Endothelial cell of umbilical vein (primary cell): ENCODE measurements around the gene CYP27A1. TPM values are rescaled to one million over a fixed set of nuclear protein-coding genes. Genes with fewer than 3 reads are reported as not detected.

Source experiments
- BruUV-seq: library from RNA; stranded (reverse); fragments of 400-500 nt; replicated peaks from 2 replicates; lab custom pipeline; 2021; lab: Mats Ljungman, UMichigan
- CTCF ChIA-PET: fragments of 300-600, 350-600 bp; sonication (Branson Sonifier 250); formaldehyde crosslinking; loops from one replicate; lab custom pipeline; 2021; ENCODE audit warnings: antibody characterized with exemption, inconsistent platforms; lab: Charles Lee
- POLR2A ChIA-PET: fragments of 300-600, 350-600 bp; sonication (Branson Sonifier 250); formaldehyde crosslinking; loops from one replicate; lab custom pipeline; 2021; ENCODE audit warnings: antibody characterized with exemption, inconsistent platforms; lab: Charles Lee
- DNase-seq: peaks from one replicate; pipeline ENCODE4 v3.0.0-alpha.2; 2011; ENCODE audit warnings: low read depth, low spot score
- FAIRE-seq: peaks from 2 replicates; lab custom pipeline; 2011; peaks lifted over from hg19 to GRCh38; lab: Jason Lieb, UNC
- H2AFZ ChIP-seq: 2 replicates; pipeline ENCODE4 v1.6.0; 2012; ENCODE audit warnings: low read depth, low read length, control low read depth, inconsistent platforms
- H3K27ac ChIP-seq: 2 replicates; pipeline ENCODE4 v1.5.1; 2011; ENCODE audit warnings: low read depth, mild to moderate bottlenecking, control low read depth, low read length, moderate library complexity; ENCODE audit not compliant: insufficient read depth
- H3K27me3 ChIP-seq, 2 experiments: 2 replicates each; pipeline versions ENCODE4 v1.6.0 to v1.6.1; 2011; ENCODE audit warnings: low read length in 2 of 2, mixed read lengths in 1 of 2; ENCODE audit not compliant: control insufficient read depth in 2 of 2, insufficient read depth in 2 of 2
- H3K36me3 ChIP-seq, 2 experiments: 2 replicates in 1 of 2; 3 replicates in 1 of 2; pipeline ENCODE4 v1.5.1; 2011; ENCODE audit warnings: low read length in 2 of 2, mild to moderate bottlenecking in 1 of 2, moderate library complexity in 1 of 2; ENCODE audit not compliant: control insufficient read depth in 2 of 2, insufficient read depth in 2 of 2; ENCODE audit errors: extremely low read depth in 1 of 2
- H3K4me1 ChIP-seq: 3 replicates; pipeline ENCODE4 v1.5.1; 2011; ENCODE audit warnings: mild to moderate bottlenecking, low read length; ENCODE audit not compliant: control insufficient read depth, insufficient read depth; ENCODE audit errors: extremely low read depth
- H3K4me2 ChIP-seq: 2 replicates; pipeline ENCODE4 v1.6.1; 2011; ENCODE audit warnings: low read length, control low read depth, mixed read lengths; ENCODE audit not compliant: insufficient read depth
- H3K4me3 ChIP-seq, 3 experiments: fragments of 200-600 bp in 1 of 3; sonication (generic), shearing (Covaris generic) in 1 of 3; replicated peaks in 1 of 3; 2 replicates each; pipeline ENCODE4 v1.5.1; 2011 to 2016; ENCODE audit warnings: control low read depth in 3 of 3, low read length in 3 of 3, mild to moderate bottlenecking in 2 of 3, inconsistent platforms in 1 of 3, low read depth in 1 of 3, moderate library complexity in 1 of 3; ENCODE audit not compliant: insufficient read depth in 1 of 3
- H3K79me2 ChIP-seq: 2 replicates; pipeline ENCODE4 v1.6.0; 2012; ENCODE audit warnings: low read length, inconsistent platforms; ENCODE audit not compliant: control insufficient read depth, insufficient read depth
- H3K9ac ChIP-seq: replicated peaks from 2 replicates; pipeline ENCODE3; 2011; ENCODE audit warnings: low read length, control low read depth; ENCODE audit not compliant: insufficient read depth; ENCODE audit errors: extremely low read depth
- H3K9me1 ChIP-seq: replicated peaks from 3 replicates; pipeline ENCODE4 v1.6.0; 2011; ENCODE audit warnings: mild to moderate bottlenecking, low read length; ENCODE audit not compliant: control insufficient read depth, insufficient read depth; ENCODE audit errors: extremely low read depth
- H3K9me3 ChIP-seq: replicated peaks from 2 replicates; pipeline ENCODE4 v1.5.1; 2012; ENCODE audit warnings: low read length, inconsistent platforms; ENCODE audit not compliant: control insufficient read depth, insufficient read depth
- H4K20me1 ChIP-seq: replicated peaks from 2 replicates; pipeline ENCODE3; 2011; ENCODE audit warnings: mild to moderate bottlenecking, low read length; ENCODE audit not compliant: control insufficient read depth, insufficient read depth; ENCODE audit errors: extremely low read depth
- EZH2 ChIP-seq: IDR thresholded peaks from 2 replicates; pipeline ENCODE4 v1.6.1; 2012; ENCODE audit warnings: borderline replicate concordance, low read depth, mild to moderate bottlenecking, moderate library complexity, low read length, inconsistent platforms; ENCODE audit not compliant: severe bottlenecking
- GATA2 ChIP-seq: IDR thresholded peaks from 2 replicates; pipeline ENCODE4 v1.7.0; 2011; ENCODE audit warnings: low read depth, mild to moderate bottlenecking, moderate library complexity, mixed read lengths, low read length; ENCODE audit not compliant: insufficient read length, insufficient read depth
- JUN ChIP-seq: IDR thresholded peaks from 2 replicates; pipeline ENCODE4 v1.6.1; 2011; ENCODE audit warnings: borderline replicate concordance, low read depth; ENCODE audit not compliant: insufficient read length, insufficient read depth
- dilution Hi-C: fragments of 300-500 bp; cut with MboI; formaldehyde crosslinking; loops from one replicate; pipeline ENCODE4 v1.15.0; 2019; ENCODE audit warnings: low sequenced_read_pairs; ENCODE audit not compliant: extremely low pct_ligation_motif_present
- intact Hi-C: fragments of 100-400 bp; cut with micrococcal nuclease; formaldehyde crosslinking; loops from one replicate; pipeline ENCODE4 v1.10.0; 2022
- polyA plus RNA-seq, 4 experiments: library from polyadenylated mRNA; depleted of rRNA in 3 of 4; stranded (reverse) in 3 of 4; unstranded in 1 of 4; fragments of >200 nt; gene quantifications; 2 replicates each; pipeline versions ENCODE4 v1.2.1 to v1.2.3, GENCODE V29; 2011 to 2012; ENCODE audit warnings: missing spikeins in 1 of 4
- total RNA-seq: library from RNA; stranded (reverse); gene quantifications from 2 replicates; pipeline ENCODE4 v1.2.3, GENCODE V29; 2021

CYP27A1 gene
- total and polyA plus RNA-seq, 2 donors (not counting 3 experiments of a cell fraction or from before 2014, with no cell fraction given) = 15.1 to 34.9 TPM

GRCh38 chr2:218854860-218855259 lies 72.9 kb downstream of the CYP27A1 start:
- no peaks in the 10 kb centered on the region for H3K36me3 ChIP-seq
- no peak overlapping the region for H3K4me2 ChIP-seq
- no peak overlapping the region for H3K27ac ChIP-seq
- H3K9ac ChIP-seq = no peak overlapping the region
- no peak overlapping the region for H3K4me3 ChIP-seq
- POLR2A ChIA-PET = no interaction called here
- no peaks in the 10 kb centered on the region for H3K9me1 ChIP-seq
- no peak for TF ChIP-seq JUN
- CTCF ChIA-PET = interaction anchor here (1.2 to 1.5 kb wide), 4 partner anchors 37 to 125 kb away, joined by 3 to 5 read pairs (median 4); no protein-coding TSS in a partner anchor
- peaks cover 61% of the 10 kb centered on the region in 2 experiments for H3K27me3 ChIP-seq
- no peaks in the 10 kb centered on the region for H3K9me3 ChIP-seq
- no peaks in the 10 kb centered on the region for H3K4me1 ChIP-seq
- no peak for DNase-seq
- FAIRE-seq = no peak
- dilution Hi-C loops = no loop called here
- no peaks in the 10 kb centered on the region for H4K20me1 ChIP-seq
- no peak overlapping the region for H2AFZ ChIP-seq
- no TSS peak for BruUV-seq
- intact Hi-C loops = loop anchor here (5.0 kb wide), 2 partner anchors 127 to 302 kb away; no protein-coding TSS in a partner anchor
- no peaks in the 10 kb centered on the region for H3K79me2 ChIP-seq

DNA sequence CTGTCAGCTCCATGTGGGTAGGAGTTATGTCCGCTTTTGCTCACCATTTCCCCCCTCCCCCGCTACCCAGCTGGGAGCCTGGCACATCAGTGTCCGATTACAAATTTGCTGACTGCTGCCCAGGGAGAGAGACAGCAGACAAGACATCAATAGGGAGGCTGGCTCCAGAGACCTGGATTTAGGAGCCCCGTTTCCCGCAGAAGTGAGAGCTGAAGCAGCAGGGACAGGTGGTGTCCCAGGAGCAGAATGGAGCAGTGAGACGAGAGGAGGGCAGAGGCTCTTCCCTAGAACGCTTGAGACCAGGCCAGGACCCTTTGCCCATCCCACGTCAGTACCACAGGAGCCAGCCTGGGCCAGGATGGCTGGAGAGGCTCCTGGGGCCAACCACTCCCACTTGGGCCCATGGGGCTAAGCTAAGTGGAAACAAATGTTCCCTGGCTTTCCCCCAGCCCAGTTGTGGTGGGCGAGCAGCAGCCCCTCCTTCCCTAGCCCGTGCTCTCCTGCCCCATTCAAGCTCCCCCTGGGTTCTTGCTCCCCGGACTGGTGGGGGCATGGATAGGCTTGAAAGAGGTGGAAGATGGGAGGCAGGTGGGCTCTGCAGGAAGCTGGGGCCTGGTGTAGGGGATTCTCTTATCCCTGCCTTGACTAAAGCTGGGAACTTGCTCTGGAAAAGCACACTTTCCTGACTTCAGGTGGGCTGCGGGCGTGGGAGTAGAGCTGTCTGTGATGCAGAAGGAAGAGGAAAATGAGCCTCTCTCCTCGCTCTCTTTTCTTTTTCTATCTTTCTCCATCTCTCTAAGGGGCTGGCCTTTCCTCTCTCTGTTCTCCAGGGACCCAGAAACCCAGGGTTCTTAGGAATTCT lies 73.6 kb downstream of the CYP27A1 start:
- Histone ChIP-seq H4K20me1 (no peaks in the 10 kb centered on the region), H3K4me1 (no peaks in the 10 kb centered on the region), H3K9ac (no peak overlapping the region), H3K4me2 (no peak overlapping the region), H3K79me2 (no peaks in the 10 kb centered on the region), H3K27ac (no peak overlapping the region), H3K4me3 (no peak overlapping the region), H3K9me3 (no peaks in the 10 kb centered on the region), H3K27me3 (peaks cover 67 to 68% of the 10 kb centered on the region in 2 experiments), H2AFZ (no peak overlapping the region), H3K9me1 (no peaks in the 10 kb centered on the region), H3K36me3 (no peaks in the 10 kb centered on the region)
- intact Hi-C loops (no loop called here), dilution Hi-C loops (no loop called here)
- CTCF ChIA-PET = interaction anchor here (0.7 to 1.5 kb wide), 5 partner anchors 21 to 124 kb away, joined by 3 to 5 read pairs (median 3); no protein-coding TSS in a partner anchor
- TF ChIP-seq EZH2 (peak; percentile 61), GATA2 (no peak)
- FAIRE-seq = no peak
- POLR2A ChIA-PET = no interaction called here
- DNase-seq = no peak
- BruUV-seq = no TSS peak
